Activated CD4-positive, CD25-positive, alpha-beta regulatory T cell treated with anti-CD3 and anti-CD28 coated beads, Interleukin-2, amount 50 U/mL, for 16 hours (primary cell): ENCODE data around the gene HLCS.

ENCODE experiments used
- DNase-seq: peaks from one replicate; pipeline ENCODE4 v3.0.0-alpha.2; 2020; ENCODE audit warnings: low read depth, low spot score

Gene HLCS

DNA sequence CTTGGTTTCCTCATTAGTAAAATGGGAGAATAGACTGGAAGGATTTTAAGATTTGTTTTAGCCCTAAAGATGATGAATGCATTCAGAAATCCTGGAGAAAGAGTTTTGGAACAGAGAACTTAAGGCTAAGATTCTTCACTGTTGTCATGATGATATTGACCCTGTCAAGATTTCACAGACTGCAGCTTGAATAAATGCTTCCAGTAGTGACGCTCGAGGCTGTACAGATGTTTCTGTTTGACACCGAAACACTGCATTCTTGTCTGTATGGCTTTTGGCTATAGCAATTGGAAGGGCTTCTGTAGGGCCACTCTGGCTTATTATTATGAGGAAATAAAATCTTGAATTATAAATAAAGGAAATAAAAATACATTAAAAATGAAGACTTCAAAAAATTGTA lies 241.8 kb downstream of the HLCS start:
- DNase-seq, result no peak

DNA sequence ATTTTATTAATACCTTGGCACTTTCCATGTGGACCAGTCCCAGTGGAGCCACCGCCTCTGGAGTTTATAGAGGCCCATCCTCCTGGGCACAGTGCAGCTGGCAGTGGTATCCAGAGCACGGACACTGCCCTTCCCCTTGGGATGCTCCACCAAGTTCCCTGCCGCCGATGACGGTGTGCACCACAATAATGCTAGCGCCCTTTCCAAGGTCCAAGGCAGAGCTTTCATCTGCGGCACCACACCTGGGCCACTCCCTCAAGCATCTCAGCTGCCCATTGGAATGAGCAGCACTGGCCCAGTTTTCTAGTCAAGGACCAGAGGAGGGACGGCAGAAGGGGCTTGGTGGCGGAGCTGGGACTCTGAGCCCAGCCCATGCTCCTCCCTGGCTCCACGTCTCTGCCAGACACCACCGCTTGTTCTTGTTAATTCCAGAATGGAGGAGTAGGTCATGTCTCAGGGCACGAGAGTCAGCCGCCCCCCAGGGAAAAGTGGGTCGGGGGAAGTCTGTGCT lies 243.0 kb downstream of the HLCS start:
- no peak for DNase-seq

DNA sequence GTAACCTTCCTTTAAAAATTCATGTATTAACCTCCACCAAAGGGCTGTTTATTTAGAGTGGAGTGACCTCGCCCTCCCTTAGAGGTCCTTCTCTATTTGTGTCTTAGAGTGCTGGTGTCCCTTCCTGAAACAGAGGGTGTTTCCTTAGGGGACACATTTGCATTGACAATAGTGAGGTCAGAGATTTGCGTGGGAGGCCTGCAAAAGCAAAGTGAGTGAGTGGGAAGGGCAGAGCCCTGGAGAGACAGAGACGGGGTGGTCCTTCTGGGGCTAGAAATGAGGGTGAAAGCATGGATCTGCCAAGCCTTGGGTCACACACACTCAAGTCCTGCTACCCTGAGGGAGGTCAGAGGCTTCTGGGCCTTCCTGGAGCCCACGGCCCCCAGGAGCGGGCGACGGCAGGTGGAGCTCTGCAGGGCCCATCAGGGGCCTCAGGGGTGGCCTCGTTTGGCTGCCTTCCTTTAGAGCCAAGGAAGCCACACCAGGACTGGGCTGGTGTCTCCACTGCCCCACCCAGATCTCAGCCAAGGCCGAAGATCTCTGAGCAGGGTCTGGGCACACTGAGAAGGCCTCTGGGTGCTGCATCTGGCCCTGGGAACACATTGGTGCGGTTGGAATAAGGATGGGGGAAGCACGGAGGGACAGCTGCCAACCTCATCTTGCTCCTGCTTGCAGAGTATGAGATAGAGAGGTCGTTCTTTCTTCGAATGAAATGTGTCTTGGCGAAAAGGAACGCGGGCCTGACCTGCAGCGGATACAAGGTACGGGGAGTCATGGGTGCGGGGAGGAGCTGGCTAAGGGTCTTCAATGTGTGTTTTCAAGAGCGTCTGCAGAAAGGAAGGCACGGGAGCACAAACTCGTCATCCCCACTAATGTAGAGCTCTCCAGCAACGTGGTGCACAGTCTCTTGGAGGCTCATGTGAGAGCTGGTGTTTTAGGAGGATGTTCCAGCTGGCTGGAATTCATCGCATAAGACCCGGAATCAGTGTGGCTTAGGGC lies 243.8 kb downstream of the HLCS start:
- no peak for DNase-seq

DNA sequence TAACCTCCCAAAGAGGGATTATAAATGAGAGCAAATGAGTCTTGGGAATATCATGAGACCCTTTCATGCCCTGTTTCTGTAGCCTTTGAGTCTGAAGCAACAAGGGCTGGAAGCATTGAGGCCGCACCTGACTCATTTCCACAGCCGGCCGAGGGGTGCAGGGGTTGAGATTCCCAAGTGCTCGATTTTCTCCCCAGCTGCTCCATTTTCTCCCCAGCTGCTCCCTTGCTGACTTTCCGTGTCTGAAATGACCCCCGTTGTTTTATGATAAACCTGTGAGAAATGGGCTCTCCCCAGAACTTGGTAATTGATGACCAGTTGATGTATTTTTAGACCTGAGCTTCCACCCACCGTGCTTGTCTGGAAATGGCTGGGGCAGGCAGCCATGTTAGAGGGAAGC lies 244.7 kb downstream of the HLCS start:
- DNase-seq, result no peak

DNA sequence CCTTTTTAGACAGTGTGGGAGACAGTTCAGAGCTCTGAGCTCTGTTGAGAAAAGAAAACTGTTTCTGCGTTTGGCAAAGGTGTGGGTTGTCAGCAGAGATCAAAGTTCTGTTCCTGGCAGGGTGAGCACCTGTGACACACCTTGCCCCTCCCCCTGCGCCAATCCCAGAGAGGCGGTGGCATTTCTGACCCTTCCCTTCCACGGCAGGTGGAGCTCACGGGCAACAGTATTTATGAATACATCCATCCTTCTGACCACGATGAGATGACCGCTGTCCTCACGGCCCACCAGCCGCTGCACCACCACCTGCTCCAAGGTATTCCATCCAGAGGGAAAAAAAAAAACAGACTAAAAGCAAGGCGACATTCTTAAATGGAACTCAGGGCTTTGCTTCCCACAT lies 246.9 kb downstream of the HLCS start:
- no peak for DNase-seq

DNA sequence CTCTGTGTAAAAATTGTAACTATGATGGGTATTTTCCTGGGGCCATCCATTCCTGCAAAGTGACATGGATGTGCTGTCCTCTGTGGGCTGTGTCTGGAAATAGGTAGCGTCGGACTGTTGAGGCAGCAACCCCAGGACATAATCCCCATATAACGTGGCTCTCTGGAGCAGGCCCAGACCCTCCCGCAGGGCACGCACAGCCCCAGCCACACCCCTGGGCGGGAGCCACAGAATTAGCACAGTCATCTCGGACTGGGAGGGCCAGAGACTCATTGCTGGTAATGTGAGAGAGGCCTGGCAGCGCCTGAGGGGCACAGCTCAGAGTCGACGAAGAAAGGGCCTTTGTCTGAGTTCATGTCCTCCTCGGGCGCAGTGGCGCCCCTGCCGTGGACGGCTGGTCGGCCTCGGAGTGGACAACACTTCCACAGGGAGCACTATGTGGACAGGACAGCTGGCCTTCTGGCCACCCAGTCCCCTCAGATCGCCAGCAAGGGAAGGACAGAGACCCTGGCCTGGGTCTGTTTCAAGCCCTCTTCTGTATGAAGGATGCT lies 247.4 kb downstream of the HLCS start:
- DNase-seq, result no peak

DNA sequence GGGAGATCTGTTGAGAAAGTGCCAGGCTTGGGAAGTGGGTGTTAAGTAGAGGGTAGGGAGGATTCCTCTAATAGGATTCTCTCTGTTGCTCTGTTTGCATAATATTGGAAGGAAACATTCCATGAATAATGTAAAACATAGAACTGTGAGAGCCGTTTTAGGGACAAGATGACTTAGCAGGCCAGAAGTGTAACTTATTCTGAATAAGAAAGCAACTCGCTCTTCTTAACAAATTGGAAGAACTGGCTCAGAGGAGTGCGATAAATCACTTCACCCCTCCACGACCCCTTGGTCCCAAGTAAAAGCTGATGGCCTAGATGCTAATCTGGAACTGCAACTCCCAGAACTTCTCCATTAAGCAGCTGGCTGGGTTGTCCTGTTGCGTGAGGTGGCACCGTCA lies 248.5 kb downstream of the HLCS start:
- no peak for DNase-seq

DNA sequence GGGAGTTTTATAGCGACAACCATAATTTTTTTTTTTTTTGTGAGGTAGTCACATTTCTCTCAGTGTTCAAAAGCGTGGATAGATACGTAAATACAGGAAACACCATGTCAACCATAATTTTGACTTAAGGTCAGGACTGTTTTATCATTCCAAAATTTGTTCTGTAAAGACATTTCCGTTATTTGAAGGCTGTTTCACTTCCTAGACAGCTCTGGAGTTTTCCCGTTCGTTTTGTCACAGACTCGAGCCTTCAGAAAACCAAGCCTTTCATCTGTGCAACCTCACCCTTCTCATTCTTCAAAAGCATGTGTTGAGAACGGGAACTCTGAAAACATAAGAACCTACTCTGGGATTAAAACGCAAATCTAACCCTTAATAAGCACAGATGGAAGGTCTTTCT lies 249.6 kb downstream of the HLCS start:
- no peak for DNase-seq

DNA sequence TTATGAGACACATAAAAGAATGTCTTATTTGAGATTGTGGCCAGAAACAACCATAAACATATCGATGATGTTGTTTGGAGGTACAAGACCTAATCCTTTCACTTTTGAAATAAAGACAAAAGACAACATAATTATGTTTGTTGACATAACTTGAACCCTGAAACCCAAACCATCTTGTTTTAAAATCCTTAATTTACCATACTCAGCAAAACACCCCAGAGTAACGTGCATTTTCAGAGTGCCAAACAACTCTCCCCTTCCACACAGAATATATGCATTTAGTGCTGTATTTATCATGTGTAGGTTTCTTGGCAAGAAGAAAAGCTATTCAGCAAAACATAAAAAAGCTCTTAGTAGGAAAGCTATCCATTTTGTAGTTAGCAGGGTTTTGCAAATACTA lies 250.1 kb downstream of the HLCS start:
- DNase-seq, result no peak

DNA sequence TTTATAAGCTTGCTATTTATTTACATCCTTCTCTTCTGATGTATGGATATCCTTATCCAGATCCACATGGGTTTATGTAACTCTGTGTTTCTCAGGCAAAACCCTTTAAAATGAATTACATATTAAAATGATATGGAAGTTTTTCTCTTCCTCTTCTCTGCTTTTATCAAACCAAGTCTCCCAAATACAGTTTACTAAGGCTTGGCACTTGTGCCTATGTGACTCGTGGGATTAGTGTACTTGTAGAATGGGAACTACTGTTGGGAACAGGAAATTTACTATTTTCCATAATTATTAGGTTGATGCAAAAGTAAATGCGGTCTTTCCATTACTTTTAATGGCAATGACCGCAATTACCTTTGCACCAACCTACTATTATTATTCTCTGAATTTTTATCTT lies 252.7 kb downstream of the HLCS start:
- DNase-seq, result no peak

DNA sequence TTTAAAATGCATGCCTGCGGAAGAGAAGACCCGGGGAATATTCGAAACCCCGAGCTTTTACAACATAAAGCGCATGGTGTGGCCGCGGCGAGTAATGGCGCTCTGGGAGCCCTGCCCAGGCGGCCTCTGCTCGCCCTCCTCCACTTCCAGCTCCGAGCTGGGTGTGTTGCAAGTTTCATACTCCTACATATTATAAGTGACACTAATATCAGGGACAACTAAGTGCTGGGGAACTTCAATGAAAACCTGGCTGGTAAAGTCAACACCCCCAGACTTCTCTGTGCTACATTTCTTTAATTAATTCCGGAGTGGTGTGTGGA lies 255.8 kb downstream of the HLCS start:
- DNase-seq, result no peak

DNA sequence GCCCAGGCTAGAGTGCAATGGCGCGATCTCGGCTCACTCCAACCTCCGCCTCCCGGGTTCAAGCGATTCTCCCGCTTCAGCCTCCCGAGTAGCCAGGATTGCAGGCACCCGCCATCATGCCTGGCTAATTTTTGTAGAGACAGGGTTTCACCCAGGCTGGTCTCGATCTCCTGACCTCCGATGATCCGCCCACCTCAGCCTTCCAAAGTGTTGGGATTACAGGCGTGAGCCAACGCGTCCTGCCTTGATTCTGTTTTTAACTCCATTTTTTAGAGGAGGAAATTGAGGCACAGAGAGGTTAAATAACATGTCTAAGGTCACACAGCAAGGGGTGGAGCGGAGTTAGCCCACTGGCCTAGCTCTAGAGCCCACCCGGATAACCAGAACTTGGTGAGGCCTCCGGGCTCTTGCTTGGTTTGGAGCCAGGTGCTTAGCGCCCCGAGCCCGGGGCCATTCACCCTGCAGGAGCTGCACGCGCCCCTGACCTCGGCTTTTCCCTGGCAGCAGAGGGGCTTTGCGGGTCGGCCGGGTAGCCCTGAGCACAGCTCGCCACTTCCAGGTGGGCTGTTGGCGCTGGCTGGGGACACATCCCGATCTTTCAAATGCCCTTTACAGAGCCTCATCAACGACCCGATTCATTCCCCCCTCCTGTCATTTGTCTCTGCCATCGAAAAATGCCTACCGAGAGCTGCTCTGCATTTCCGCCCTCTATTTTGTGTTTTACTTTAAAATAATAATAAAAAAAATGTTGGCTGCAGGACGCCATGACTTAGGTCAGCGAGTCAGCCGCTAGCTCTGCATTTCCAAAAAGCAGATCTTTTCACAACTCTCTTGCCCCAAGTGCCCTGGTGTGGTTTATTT lies 256.4 kb downstream of the HLCS start:
- no peak for DNase-seq

DNA sequence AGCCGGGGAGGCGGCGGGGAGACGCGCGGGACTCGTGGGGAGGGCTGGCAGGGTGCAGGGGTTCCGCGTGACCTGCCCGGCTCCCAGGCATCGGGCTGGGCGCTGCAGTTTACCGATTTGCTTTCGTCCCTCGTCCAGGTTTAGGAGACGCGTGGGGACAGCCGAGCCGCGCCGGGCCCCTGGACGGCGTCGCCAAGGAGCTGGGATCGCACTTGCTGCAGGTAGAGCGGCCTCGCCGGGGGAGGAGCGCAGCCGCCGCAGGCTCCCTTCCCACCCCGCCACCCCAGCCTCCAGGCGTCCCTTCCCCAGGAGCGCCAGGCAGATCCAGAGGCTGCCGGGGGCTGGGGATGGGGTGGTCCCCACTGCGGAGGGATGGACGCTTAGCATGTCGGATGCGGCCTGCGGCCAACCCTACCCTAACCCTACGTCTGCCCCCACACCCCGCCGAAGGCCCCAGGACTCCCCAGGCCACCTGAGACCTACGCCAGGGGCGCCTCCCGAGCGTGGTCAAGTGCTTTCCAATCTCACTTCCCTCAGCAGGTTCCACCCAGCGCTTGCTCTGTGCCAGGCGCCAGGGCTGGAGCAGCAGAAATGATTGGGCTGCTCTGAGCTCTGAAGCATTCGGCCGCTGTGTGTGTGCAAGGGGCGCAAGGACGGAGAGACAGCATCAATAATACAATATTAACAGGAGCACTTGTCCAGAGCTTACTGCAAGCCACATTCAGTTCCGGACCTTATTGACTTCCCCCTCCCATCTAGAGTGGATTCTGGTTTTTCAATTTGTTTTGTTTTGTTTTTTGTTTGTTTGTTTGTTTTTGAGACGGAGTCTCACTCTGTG lies 257.2 kb downstream of the HLCS start:
- DNase-seq, result no peak

DNA sequence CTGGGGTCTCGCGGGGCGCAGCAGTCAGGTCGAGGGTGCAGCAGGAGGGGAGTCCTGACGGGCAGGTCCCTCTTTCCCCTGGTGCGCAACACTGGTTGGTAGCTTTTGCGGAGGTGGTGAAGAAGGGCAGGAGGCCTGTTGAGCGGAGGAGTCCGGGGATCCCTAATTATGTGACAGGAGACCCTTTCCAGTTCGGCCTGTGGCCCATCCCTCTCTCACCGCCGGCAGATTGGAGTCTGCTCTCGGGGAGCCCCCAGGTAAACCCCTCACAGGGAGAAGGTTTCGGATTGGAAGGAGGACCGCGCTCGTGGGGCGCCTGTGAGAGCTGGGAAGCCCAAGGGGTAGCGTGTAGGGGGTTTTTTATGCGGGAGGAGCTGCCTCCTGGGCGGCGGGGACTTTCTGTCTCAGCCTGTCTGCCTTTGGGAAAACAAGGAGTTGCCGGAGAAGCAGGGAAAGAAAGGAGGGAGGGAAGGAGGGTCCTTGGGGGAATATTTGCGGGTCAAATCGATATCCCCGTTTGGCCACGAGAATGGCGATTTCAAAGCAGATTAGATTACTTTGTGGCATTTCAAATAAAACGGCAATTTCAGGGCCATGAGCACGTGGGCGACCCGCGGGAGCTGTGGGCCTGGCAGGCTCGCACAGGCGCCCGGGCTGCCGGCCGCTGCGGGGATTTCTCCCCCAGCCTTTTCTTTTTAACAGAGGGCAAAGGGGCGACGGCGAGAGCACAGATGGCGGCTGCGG lies 258.0 kb downstream of the HLCS start:
- no peak for DNase-seq

DNA sequence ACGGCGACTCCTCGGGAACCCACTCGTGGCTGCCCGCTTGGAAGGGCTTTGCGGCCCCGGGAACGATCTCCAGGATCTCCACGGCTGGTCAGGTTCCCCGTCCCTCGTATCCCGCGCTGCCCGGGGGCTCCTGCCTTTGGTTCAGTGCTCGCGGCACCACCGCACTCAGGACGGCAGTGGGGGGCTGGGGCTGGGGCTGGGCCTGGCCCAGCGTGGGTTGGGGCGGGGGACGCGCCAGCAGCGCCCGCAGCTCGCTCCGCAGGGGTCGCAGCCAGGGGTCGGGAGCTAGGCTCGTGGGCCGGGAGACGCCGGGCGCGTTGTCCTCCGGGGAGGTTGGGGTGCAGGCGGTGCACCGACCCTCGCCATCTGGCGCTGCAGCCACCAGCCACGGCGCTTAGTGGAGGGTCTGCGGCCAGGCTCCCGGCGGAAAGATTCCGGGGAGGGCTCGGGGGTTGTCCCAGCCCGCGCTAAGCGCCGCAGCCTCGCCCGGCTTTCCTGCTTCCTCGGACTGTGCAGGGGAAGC lies 258.6 kb downstream of the HLCS start:
- no peak for DNase-seq

DNA sequence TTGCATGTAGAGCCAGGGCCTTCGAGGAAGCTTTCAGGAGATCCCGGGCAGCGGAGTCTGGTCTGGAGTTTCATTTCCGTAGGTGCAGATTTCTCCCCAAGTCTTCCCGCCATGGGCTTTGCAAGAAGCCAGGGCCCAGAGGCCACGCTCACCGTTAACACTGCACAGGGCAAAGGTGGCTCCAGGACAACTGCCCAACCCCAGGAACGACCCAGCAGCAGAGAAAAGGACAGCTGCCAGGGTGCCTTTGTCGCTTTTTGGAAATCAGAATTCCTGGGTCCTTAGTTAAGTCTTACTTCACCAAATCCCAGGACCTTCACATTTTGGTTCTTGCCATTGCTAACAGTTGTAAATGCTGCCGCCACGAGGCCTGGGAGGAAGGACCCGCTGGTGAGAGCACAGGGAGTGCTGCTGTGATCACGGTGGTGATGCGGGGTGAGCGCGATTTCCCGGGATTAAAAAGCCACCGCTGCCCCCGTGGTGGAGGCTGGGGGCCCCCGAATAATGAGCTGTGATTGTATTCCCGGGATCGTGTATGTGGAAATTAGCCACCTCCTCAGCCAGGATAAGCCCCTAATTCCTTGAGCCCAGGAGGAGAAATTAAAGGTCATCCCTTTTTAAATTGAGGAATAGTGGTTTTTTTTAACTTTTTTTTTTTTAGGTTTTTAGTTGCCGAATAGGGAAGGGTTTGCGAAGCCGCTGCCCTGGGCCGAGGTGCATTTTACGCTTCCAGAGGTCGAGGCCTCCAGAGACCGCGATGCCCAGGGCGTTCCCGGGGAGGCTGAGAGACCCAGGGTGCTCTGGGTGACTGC lies 259.3 kb downstream of the HLCS start:
- no peak for DNase-seq

DNA sequence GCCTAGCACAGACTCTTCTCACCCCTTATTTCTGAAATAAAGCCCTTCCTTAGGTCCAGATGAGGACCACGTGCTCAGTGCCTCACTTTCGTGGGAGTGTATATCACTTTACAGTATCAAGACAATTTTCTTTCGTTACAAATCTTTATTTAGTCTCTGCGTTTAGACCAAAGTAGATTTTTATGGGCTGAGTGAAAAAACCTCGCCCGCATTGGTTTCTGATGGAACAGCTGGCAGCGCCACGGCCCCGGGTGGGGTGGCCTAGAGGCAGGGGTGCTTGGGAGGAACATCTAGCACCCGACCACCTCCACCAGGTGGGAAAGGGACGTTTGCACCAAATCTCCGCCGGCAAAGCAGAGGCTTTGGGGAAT lies 260.0 kb downstream of the HLCS start:
- no peak for DNase-seq

DNA sequence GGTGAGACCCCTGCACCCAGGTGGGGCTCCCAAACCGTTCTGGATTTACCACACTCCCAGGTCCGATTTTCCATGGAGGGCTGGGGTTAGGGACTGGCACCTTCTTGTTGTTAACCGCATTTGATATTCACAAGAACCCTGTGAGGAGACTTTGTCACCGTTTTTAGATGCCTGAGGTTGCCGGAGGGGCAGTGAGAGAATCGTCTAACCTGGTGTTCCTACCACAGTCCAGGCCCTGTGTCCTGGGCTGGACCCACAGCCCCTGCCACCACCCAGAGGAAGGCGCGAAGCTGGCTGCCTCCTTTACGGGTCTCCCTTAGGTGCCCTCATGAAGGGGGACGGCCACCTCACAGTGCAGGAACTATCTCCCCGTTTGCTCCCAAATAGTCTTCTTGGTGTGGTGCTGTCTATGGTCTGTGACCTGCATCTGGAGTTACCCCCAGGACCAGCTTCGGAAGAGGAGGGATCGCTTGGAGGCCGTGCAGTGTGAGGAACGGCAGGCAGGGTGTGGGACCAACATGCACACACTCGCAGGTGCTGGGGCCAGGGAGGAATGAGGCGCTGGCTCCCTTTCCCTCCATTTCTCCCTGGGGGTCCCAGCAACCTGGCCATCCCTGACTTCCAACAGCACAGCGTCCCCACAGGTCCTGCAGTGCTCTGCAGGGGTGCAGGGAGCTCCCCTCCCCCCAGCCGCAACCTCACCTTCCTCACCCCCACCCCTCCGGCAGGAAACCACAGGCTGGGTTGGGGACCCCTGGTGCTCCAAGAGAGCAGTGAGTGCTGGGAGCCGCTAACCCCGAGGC lies 260.6 kb downstream of the HLCS start:
- DNase-seq, result no peak
